Measurements from ENCODE around the gene BCORL1.

Gene BCORL1

DNA sequence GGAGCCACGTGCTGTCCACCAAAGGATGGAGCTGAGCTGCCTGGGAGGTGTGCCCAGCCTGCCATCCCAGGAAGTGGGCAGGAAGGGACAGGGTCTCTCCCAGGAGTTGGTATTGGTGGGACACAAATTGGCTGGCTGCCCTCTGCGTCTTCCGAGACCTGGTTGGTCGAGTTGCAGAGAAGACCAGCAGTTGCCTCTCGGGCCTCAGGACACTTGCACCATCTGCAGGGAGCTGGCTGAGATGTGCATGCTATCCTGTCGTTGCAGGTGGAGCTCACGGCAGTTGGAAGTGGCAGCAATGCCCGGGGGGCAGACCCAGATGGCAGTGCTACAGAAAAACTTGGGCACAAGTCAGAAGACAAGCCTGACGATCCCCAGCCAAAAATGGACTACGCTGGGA lies 30.2 kb downstream of the BCORL1 start:
- DNase-seq (ENCODE audit: insufficient read length, low spot score), result no peak
- no peak for FAIRE-seq

DNA sequence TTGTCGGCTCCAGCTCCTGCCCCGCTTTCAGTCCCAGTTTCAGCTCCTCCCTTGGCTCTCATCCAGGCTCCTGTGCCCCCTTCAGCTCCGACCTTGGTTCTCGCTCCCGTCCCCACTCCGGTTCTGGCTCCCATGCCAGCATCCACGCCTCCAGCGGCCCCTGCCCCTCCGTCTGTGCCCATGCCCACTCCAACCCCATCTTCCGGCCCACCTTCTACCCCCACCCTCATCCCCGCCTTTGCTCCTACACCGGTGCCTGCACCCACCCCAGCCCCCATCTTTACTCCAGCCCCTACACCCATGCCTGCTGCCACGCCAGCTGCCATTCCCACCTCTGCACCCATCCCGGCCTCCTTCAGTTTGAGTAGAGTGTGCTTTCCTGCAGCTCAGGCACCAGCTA lies 31.2 kb downstream of the BCORL1 start:
- no peak for FAIRE-seq
- DNase-seq (ENCODE audit: insufficient read length, low spot score), result no peak

DNA sequence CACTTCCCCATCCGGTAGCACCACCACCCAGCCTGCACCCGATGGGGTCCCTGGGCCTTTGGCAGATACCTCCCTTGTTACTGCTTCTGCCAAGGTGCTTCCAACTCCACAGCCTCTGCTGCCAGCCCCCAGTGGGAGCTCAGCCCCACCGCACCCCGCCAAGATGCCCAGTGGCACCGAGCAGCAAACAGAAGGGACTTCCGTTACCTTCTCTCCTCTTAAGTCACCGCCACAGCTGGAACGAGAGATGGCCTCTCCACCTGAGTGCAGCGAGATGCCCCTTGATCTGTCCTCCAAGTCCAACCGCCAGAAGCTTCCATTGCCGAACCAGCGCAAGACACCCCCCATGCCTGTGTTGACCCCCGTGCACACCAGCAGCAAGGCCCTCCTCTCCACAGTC lies 31.9 kb downstream of the BCORL1 start:
- FAIRE-seq (no peak), DNase-seq (ENCODE audit: insufficient read length, low spot score) (no peak)

DNA sequence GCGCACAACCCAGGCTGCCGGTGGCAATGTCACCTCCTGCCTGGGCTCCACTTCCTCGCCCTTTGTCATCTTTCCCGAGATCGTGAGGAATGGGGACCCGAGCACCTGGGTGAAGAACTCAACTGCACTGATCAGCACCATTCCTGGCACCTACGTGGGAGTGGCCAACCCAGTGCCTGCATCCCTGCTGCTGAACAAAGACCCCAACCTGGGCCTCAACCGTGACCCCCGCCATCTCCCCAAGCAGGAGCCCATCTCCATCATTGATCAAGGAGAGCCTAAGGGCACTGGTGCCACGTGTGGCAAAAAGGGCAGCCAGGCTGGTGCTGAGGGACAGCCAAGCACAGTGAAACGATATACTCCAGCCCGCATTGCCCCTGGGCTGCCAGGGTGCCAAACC lies 32.3 kb downstream of the BCORL1 start:
- no peak for FAIRE-seq
- DNase-seq (ENCODE audit: insufficient read length, low spot score), result no peak

DNA sequence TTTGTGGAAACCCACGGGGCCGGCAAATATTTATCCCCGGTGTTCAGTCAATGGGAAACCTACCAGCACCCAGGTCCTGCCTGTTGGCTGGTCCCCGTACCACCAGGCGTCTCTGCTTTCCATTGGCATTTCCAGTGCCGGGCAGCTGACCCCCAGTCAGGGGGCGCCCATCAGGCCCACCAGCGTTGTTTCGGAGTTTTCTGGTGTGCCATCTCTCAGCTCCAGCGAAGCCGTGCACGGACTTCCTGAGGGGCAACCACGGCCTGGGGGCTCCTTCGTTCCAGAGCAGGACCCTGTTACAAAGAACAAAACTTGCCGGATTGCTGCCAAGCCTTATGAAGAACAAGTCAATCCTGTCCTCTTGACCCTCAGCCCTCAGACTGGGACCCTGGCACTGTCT lies 32.7 kb downstream of the BCORL1 start:
- DNase-seq (ENCODE audit: insufficient read length, low spot score) (no peak), FAIRE-seq (no peak)

DNA sequence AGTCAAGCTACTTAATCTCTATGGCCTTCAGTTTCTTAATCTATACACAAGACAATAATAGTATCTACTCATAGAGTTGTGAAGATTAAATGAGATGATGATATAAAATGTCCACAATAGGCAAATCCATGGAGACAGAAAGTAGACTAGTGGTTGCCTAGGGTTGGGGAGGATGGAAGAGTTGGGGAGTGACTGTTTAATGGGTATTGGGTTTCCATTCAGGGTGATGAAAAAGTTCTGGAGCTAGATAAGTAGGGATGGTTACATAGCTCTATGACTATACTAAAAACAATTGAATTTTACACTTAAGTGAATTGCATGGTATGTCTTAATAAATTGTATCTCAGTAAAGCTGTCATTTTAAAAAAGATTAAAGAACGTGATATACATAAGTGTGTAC lies 35.7 kb downstream of the BCORL1 start:
- DNase-seq (ENCODE audit: insufficient read length, low spot score) (no peak), FAIRE-seq (no peak)

DNA sequence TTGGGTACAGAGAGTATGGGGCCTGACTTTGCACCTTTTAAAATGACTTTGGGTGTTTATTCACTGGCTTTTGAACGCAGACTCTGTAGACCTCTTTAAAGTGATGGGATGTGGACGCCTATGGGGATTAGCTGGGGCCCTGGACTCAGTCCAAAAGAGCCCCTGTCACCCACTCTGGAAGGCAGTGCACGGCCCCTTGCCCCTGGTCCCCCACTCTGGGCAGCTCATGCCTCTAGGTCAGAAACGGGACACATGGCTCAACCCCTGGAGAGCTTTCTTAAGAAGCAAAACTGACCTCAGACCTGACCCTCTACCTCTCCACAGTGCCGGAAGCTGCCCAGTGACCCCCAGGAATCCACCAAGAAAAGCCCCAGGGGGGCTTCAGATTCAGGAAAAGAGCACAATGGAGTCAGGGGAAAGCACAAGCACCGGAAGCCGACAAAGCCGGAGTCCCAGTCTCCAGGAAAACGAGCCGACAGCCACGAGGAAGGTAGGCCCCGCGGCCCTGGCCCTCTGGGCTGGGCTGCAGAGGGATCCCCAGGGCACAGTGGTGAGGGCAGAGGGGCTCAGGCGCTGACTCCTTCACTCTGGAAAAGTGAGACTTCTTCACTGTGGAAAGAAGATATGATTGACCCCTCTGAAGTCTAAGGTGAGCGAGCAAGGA lies 38.4 kb downstream of the BCORL1 start:
- FAIRE-seq (no peak), DNase-seq (ENCODE audit: insufficient read length, low spot score) (no peak)

DNA sequence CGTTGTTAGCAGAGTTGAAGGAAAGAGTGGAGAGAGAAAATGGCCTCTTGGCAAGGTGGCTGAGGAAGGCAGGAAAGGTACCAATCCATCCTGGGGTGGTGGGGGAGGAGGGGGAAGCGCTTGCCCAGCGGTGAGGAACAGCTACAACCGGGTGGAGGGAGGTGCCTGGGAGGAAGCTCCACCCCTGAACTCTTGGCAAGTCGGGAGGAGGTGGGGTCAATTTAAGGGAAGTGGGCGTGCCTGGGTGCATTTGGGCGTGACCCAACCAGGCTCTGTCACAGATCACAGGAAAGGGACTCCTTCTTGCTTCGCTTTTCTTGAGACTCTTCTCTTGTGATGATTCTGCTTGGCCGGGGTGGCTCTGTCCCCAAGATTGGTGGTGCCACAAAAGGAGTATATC lies 41.7 kb downstream of the BCORL1 start:
- FAIRE-seq (no peak), DNase-seq (ENCODE audit: insufficient read length, low spot score) (peak; percentile 1)

DNA sequence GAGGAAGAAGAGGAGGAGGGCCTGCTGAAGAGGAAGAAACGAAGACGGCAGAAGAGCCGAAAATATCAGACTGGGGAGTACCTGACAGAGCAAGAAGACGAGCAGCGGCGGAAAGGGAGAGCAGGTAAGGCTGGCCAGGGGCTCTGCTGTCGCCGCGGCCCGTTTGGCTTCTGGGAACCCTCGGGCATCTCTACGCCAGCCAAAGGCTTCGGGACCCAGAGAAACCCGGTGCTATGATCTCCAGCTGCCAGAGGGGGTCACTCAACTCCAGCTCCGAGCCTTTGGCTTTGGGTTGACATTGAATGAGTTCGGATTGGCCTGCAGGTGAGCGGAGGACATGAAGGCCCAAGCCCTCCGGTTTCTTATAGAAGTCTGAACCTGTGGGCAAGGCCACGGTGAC lies 42.8 kb downstream of the BCORL1 start:
- no peak for DNase-seq (ENCODE audit: insufficient read length, low spot score)
- no peak for FAIRE-seq

DNA sequence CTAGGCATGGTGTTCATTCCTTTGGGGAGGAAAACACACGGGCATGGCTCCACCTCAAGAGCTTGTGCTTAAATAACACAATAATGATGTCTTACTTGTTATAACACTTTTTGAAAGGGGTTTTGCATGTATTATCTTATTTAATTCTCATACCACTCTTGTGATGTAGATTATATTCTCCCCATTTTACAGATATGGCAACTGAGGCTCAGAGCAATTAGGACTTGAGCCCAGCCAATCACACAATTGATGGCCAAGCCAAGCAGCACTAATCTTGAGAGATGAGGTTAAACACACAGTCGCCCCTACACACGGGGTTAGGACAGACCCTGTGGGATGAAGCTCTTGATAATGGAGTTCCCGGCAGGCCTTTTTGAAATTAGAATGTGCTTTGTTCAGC lies 45.1 kb downstream of the BCORL1 start:
- no peak for DNase-seq (ENCODE audit: insufficient read length, low spot score)
- FAIRE-seq, result no peak

DNA sequence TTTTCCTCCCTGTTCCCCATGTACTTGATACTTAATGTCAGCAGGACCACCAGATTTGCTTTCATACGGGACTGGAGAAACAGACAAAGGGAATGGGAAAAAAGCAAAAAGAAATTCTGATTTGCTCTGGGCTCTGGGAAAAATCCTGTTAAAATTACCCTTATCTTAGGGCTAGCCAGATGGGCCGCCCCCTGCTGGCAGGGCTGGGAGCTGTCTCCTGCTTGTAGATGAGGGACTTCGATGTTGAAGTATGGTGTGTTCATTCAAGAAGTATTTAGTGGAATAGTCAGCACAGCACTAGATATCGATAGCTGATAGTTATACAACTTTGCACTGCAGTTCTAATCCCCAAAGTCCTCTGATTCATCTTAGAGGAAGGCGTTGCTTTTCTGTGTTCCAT lies 45.8 kb downstream of the BCORL1 start:
- DNase-seq (ENCODE audit: insufficient read length, low spot score), result peak; percentile 3
- FAIRE-seq, result no peak

DNA sequence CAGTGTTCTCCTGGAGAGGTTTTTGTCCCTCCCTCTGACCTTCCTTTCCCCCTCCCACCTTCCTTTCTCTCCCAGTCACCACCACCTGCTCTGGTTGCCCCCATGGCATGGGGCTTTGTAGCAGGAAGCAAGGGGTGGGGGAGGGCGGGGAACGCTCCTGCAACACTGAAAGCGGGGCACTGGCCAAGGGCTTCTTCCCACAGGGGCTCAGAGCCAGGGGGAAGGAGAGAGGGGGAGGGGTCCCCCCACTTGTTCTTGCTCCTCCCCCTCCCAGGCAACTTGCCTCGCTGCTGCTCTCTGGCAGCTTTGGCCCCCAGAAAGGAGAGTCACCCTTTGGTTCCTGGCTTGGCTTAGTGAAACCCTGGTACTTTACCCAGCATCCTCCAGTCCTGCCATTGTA lies 48.4 kb downstream of the BCORL1 start:
- no peak for FAIRE-seq

DNA sequence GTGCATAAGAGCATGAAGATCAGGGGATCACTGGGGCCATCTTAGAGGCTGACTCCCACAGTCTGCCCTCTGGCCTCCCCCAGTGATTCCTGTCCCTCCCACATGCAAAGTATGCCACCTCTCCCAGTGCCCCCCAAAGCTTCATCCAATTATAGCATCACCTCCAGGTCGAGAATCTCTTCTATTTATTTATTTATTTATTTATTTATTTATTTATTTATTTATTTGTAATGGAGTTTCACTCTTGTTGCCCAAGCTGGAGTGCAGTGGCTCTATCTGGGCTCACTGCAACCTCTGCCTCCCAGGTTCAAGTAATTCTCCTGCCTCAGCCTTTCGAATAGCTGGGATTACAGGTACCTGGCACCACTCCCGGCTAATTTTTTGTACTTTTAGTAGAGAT lies 50.1 kb downstream of the BCORL1 start:
- DNase-seq (ENCODE audit: insufficient read length, low spot score) (no peak), FAIRE-seq (no peak)

More for the DNA sequence above, 48.4 kb downstream of the BCORL1 start:
- no peak for DNase-seq (ENCODE audit: insufficient read length, low spot score)

DNA sequence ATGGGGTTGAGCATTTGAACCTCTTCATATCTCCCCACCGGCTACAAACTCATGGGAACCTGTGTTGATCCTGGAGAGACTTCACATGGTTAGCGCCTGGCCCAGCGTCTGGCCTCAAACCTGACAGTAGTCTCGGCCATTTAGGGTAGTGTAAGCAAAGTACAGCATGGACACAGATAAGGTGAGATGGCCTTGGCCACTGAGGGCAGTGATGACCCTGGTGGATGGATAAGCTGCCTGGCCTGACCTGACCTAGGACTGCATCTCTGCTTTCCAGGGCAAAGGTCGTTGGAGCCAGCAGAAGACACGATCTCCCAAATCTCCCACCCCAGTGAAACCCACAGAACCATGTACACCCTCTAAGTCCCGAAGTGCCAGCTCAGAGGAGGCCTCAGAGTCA lies 51.7 kb downstream of the BCORL1 start:
- FAIRE-seq (no peak), DNase-seq (ENCODE audit: insufficient read length, low spot score) (no peak)

DNA sequence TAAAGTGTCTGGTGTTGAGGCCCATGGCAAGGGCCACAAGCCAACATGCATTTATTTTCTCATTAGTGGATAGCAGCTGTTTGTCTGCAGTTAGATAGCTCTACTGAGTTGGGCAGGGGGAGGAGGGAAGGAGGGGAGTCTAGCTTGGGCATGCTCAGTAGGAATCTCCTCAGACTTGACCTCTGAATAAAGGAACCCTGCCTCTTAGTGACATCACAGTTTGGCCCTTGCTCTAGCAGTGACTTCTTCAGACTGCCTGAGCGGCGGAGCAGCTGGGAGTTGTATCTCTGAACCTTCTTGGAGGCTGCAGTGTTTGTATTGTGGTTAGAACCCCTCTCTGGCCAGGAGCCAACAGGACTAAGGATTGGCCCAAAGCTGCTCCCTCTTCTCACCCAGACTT lies 57.4 kb downstream of the BCORL1 start:
- DNase-seq (ENCODE audit: insufficient read length, low spot score), result no peak
- no peak for FAIRE-seq

DNA sequence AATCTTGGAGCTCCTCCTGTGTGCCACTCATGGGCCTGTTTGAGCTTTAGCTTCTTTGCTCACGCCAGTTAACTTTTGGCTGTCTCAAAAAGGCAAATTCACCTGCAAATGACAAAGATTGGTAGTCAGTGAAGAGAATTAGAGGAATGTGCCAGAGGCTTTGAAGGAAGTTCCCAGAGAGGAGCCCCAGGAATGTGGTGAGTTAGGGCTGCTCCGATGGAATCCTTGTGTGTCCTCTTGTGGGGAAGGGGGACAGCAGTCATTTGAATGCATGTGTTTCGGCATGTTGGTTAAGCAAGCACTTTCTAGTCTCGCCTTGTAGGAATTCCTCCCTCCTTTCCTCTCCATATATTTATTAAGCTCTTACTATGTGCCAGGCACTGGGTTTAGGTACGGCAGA lies 65.0 kb downstream of the BCORL1 start:
- FAIRE-seq, result no peak
- DNase-seq (ENCODE audit: insufficient read length, low spot score), result no peak

DNA sequence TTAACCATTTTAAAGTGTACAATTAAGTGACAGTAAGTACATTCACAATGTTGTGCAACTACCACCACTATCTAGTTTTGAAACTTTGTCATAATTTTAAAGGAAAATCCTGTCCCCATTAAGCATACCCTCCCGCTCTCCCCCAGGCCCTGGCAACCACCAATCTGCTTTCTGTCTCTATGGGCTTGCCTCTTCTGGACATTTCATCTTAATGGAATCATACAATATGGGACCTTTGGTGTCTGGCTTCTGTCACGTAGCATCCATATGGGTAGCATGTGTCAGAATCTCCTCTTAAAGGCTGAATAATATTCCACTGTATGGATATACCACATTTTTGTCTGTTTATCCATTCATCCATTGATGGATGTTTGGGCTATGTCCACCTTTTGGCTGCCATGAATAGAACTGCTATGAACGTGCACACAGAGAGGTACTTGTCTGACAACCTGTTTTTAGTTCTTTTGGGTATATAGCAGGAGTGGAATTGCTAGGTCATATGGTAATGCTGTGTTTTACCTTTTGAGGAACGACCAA lies 66.3 kb downstream of the BCORL1 start:
- FAIRE-seq (no peak), DNase-seq (ENCODE audit: insufficient read length, low spot score) (no peak)

DNA sequence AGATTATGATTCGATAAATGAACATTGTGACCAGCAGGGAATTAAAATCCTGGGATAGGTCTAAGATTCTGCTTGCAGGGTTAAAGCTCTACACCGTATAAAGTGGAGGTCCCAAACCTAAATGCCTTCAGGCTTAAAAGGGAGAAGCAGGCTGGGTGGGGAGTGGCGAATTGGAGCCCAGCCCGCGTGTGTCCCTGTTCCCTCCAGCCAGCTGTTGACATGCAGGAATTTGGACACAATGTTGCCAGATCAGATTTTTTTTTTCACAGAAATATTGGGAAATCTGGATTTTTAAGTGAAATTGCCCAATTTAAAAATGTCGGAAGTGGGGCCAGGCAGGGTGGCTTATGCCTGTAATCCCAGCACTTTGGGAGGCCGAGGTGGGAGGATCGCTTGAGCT lies 67.4 kb downstream of the BCORL1 start:
- DNase-seq (ENCODE audit: insufficient read length, low spot score) (no peak), FAIRE-seq (no peak)

DNA sequence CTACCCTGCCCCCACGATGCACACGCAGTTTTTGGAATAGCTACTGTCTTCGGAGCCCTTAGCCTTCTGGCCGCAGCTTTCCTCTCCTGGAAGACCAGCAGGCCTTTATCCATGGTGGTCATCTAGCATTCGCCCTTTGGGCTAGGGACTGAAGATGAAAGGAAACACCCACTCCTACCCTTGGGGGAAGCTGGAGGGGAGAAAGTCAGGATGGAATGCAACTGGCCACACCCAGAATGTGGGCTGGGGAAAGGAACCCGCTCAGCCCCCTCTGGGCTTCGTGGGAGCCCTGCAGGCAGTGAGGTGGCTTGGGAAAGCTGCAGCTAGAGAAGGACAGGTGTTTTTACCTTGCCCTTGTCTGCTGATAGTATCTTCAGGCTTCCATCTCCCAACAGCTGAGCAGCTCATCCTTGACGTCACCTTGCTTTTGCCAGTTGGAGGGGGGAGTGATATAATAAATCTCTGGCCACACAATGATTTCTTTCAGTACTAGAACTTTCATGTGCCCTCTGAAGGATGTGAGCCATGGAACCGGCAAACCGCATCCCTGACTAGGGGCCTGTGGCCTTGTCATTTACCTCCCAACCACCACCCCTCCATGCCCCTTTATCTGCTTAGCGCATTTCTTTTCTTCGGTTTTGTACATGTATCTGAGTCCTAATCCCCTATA lies 68.9 kb downstream of the BCORL1 start:
- DNase-seq (ENCODE audit: insufficient read length, low spot score), result no peak
- no peak for FAIRE-seq

DNA sequence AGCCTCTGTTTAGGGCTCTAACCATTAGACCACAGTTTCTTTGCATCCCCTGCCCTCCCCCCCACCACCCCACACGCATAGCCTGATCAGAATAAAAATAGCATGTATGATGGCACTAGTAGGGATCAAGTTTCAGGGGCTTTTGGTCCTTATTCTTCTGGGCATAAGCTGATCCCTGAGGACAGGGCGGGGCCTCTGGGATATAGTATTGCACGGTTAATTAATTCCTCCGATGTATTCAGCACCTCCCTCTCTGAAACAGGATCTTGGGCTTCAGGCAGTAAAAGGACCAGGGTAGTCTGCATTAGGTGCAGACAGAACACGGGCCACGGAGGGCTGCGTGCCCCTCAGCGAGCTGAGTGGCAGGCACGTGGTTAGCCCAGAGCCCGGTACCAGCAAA lies 70.8 kb downstream of the BCORL1 start:
- FAIRE-seq, result no peak
- DNase-seq (ENCODE audit: insufficient read length, low spot score), result no peak

DNA sequence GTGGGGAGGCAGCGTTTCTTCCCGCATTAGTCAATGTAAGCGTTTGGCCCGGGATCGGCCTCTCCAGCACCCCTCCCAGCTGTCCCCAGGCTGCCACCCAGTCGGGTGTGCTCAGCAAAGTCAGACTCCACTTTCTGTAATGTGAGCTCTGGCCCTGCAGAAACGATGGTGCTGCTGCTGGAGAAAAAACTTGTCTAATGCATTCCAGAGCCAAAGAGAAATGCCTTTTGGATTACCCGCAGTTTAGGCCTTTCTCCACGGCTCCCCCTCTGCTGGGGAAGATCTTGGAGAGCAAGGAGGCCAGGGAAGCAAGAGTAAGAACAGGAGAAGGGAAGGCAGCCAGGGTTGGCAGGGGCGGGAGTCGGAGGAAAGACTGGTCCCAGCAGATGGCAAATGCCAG lies 72.7 kb downstream of the BCORL1 start:
- FAIRE-seq (no peak), DNase-seq (ENCODE audit: insufficient read length, low spot score) (no peak)

DNA sequence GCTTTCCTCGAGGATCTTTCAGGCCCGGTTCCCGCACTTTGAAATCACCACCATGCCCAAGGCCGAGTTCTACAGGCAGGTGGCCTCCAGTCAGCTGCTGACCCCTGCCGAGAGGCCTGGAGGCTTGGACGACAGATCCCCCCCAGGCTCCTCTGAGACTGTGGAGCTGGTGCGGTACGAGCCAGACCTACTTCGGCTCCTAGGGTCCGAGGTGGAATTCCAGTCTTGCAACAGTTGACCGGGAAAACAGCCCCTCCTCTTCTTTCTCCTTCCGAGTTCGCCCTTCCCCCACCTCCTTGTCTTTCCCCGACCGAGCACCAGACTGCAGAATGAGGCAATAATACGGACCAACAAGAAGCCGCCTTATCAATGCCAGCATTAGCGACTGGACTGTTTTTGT lies 73.5 kb downstream of the BCORL1 start:
- DNase-seq (ENCODE audit: insufficient read length, low spot score) (no peak), FAIRE-seq (no peak)

DNA sequence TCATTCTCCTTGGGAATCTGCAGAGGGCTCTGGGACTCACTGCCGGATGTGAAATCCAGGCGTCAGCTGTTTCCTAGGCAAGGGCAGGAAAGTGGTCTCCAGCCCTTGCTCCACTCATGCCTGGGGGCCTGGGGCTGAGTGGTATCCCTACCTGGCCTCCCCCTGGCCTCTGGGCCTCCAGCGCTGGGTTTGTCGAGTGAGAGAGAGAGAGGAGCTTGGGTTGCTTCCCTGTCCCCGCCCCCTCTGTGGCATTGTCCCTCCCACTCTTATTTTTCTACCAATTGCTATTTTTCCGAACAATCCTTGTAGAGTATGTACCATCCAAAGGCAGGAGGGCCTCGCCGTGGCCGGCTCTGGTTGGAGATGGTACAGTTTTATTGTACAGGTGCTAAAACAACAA lies 74.8 kb downstream of the BCORL1 start:
- FAIRE-seq, result no peak
- DNase-seq (ENCODE audit: insufficient read length, low spot score), result no peak

Measured in HTR-8/SVneo (cell line).